Natural killer cell (primary cell): ENCODE measurements around the gene ZNF536. TPM values are rescaled to one million over a fixed set of nuclear protein-coding genes. Genes with fewer than 3 reads are reported as not detected.
"Not testable (repeated sequence)": the region's sequence is repeated elsewhere in the genome, so short reads cannot be mapped to it uniquely, and the experiment has no call there.

Source experiments
- ATAC-seq, 3 donors: fragments of 150-1000 bp in 2 of 3; fragments of 200-7000 bp in 1 of 3; cut with Tn5 transposase; 1 replicate in 1 of 3; 2 replicates in 2 of 3; pipeline ENCODE4 v1.10.0; 2021; ENCODE audit warnings: mild to moderate bottlenecking in 2 of 3, moderate library complexity in 2 of 3
- DNase-seq, 2 donors: peaks; one replicate each; pipeline versions ENCODE4 v3.0.0 to v3.0.0-alpha.2; 2013 to 2021; ENCODE audit warnings: mixed read lengths in 1 of 2
- H3K27ac ChIP-seq: one replicate; pipeline ENCODE4 v1.5.1; 2013; ENCODE audit warnings: mild to moderate bottlenecking, low read length
- H3K27me3 ChIP-seq: one replicate; pipeline ENCODE4 v1.6.1; 2013; ENCODE audit warnings: low read length; ENCODE audit not compliant: control insufficient read depth, insufficient read depth
- H3K36me3 ChIP-seq: one replicate; pipeline ENCODE4 v1.6.1; 2013; ENCODE audit warnings: low read length; ENCODE audit not compliant: control insufficient read depth, insufficient read depth
- H3K4me1 ChIP-seq: one replicate; pipeline ENCODE4 v1.6.1; 2013; ENCODE audit warnings: low read length; ENCODE audit not compliant: control insufficient read depth, insufficient read depth
- H3K4me3 ChIP-seq: one replicate; pipeline ENCODE4 v1.5.1; 2013; ENCODE audit warnings: low read length
- H3K9me3 ChIP-seq: one replicate; pipeline ENCODE4 v1.6.1; 2013; ENCODE audit warnings: low read length; ENCODE audit not compliant: control insufficient read depth, insufficient read depth
- H3K27ac Mint-ChIP-seq, 2 donors: one replicate each; pipeline ENCODE4 v1.8.0; 2022; ENCODE audit warnings: mild to moderate bottlenecking in 2 of 2, mixed read lengths in 2 of 2, moderate library complexity in 1 of 2
- H3K27me3 Mint-ChIP-seq, 2 donors: one replicate each; pipeline ENCODE4 v1.8.0; 2022; ENCODE audit warnings: low read depth in 2 of 2, mixed read lengths in 2 of 2
- H3K36me3 Mint-ChIP-seq: one replicate; pipeline ENCODE4 v1.8.0; 2022; ENCODE audit warnings: mixed read lengths
- H3K4me1 Mint-ChIP-seq, 2 donors: one replicate each; pipeline ENCODE4 v1.8.0; 2022; ENCODE audit warnings: mixed read lengths in 2 of 2
- H3K4me3 Mint-ChIP-seq: one replicate; pipeline ENCODE4 v1.8.0; 2022; ENCODE audit warnings: mild to moderate bottlenecking, moderate library complexity, mixed read lengths
- H3K9me3 Mint-ChIP-seq, 2 donors: one replicate each; pipeline ENCODE4 v1.8.0; 2022; ENCODE audit warnings: mixed read lengths in 2 of 2
- CTCF ChIP-seq: fragments of 200-600 bp; IDR thresholded peaks from one replicate; pipeline ENCODE4 v1.8.0; 2022; ENCODE audit warnings: antibody characterized with exemption
- WGBS: methylation state at CpG from one replicate; pipeline ENCODE4 v1.1.7; 2013; ENCODE audit warnings: missing lambda C conversion rate; ENCODE audit not compliant: insufficient coverage; 5-methylcytosine and 5-hydroxymethylcytosine counted together
- intact Hi-C: fragments of 100-400 bp; cut with micrococcal nuclease; formaldehyde crosslinking; loops from one replicate; pipeline ENCODE4 v1.14.2; 2022
- total RNA-seq, 4 donors: library from RNA; stranded (reverse); fragments of 120-200 nt in 1 of 4; gene quantifications; one replicate each; pipeline versions ENCODE4 v1.2.3 to v1.2.4, GENCODE V29; 2013 to 2022

The ZNF536 gene
- total RNA-seq, 3 donors from 2014 or later (not counting 1 experiment from before 2014, with no cell fraction given), result not detected

GRCh38 chr19:30408734-30409301 is 36.6 kb downstream of the ZNF536 start:
- WGBS, result 49% methylated on average over 2 of the region's 3 CpGs
- Mint-ChIP-seq H3K27ac (no peak overlapping the region), H3K4me1 (no peaks in the 10 kb centered on the region), H3K27me3 (peaks cover 0 to 2% of the 10 kb centered on the region in 2 donors), H3K9me3 (no peaks in the 10 kb centered on the region), H3K36me3 (no peaks in the 10 kb centered on the region), H3K4me3 (no peak overlapping the region)
- no peak overlapping the region for H3K4me3 ChIP-seq
- no peak for TF ChIP-seq CTCF
- no peak overlapping the region for H3K27ac ChIP-seq
- DNase-seq (no peak), ATAC-seq (no peak)
- H3K9me3 ChIP-seq, result no peaks in the 10 kb centered on the region
- no peaks in the 10 kb centered on the region for H3K27me3 ChIP-seq
- intact Hi-C loops, result no loop called here
- H3K36me3 ChIP-seq, result no peaks in the 10 kb centered on the region
- no peaks in the 10 kb centered on the region for H3K4me1 ChIP-seq

GRCh38 chr19:30411714-30412113 is 39.5 kb downstream of the ZNF536 start:
- intact Hi-C loops, result no loop called here
- Histone ChIP-seq H3K27me3 (peaks cover 2% of the 10 kb centered on the region), H3K36me3 (no peaks in the 10 kb centered on the region), H3K4me3 (no peak overlapping the region), H3K4me1 (no peaks in the 10 kb centered on the region), H3K9me3 (no peaks in the 10 kb centered on the region), H3K27ac (no peak overlapping the region)
- Mint-ChIP-seq H3K9me3 (no peaks in the 10 kb centered on the region), H3K27me3 (peaks cover 15 to 18% of the 10 kb centered on the region in 2 donors), H3K4me1 (no peaks in the 10 kb centered on the region), H3K27ac (no peak overlapping the region), H3K36me3 (no peaks in the 10 kb centered on the region), H3K4me3 (no peak overlapping the region)
- ATAC-seq (no peak), DNase-seq (no peak)
- TF ChIP-seq CTCF, result no peak
- WGBS, result no CpG with 5 or more reads among the region's 1 CpG

- Histone ChIP-seq H3K36me3 (no peaks in the 10 kb centered on the region), H3K27me3 (peaks cover 2% of the 10 kb centered on the region), H3K4me3 (no peak overlapping the region), H3K4me1 (no peaks in the 10 kb centered on the region), H3K9me3 (no peaks in the 10 kb centered on the region), H3K27ac (no peak overlapping the region)
- Mint-ChIP-seq H3K4me1 (no peaks in the 10 kb centered on the region), H3K9me3 (no peaks in the 10 kb centered on the region), H3K36me3 (no peaks in the 10 kb centered on the region), H3K27ac (no peak overlapping the region), H3K27me3 (peaks cover 17 to 23% of the 10 kb centered on the region in 2 donors), H3K4me3 (no peak overlapping the region)
- TF ChIP-seq CTCF, result no peak
- DNase-seq (no peak), ATAC-seq (no peak)
- intact Hi-C loops, result no loop called here
- WGBS, result no CpG with 5 or more reads among the region's 2 CpGs
Measured at GRCh38 chr19:30416375-30416774, 44.2 kb downstream of the ZNF536 start.

GRCh38 chr19:30417166-30417565 is 45.0 kb downstream of the ZNF536 start:
- H3K4me1 Mint-ChIP-seq, H3K36me3 ChIP-seq, DNase-seq, H3K27me3 ChIP-seq, intact Hi-C loops, H3K4me3 Mint-ChIP-seq, H3K4me3 ChIP-seq, H3K27ac Mint-ChIP-seq, H3K4me1 ChIP-seq, H3K27ac ChIP-seq, H3K9me3 Mint-ChIP-seq, H3K36me3 Mint-ChIP-seq, ATAC-seq, H3K9me3 ChIP-seq: not testable (repeated sequence)
- WGBS, result 97% methylated on average over 3 of the region's 4 CpGs
- H3K27me3 Mint-ChIP-seq, result peaks cover 17 to 23% of the 10 kb centered on the region in 2 donors
